ENCODE data around the gene ALOX12B. TPM values are rescaled to one million over a fixed set of nuclear protein-coding genes. Genes with fewer than 3 reads are reported as not detected.

Gene ALOX12B
- total RNA-seq, 4 donors from 2014 or later, result not detected

DNA sequence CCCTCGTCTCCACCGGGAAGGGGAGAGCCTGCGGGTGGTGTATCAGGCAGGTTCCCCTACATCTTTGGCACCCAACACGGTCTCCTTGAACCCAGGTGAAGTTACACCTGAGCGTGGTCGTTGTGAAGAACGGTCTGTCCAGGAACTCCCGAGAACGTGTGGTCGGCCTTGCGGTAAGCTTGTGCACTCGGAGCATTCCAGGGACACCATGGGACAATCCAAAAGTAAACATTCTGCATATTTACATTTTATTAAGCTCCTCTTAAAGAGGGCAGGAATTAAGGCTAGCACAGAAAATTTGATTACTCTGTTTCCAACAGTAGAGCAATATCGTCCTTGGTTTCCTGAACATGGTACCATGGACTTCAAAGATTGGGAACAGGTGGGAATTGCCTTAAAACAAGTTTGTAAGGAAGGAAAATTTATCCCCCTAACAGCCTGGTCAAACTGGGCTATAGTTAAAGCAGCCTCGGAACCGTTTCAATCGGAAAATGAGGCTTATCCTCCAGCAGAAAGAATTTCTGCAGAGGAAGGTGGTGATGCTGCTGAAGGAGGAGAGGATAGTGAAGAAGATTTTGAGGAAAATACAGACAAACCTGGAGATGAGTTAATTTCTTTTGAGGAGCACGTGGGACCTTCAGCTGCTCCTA, 30.4 kb downstream of the ALOX12B start:
- DNase-seq (ENCODE audit: low spot score) (no peak), ATAC-seq (ENCODE audit: low FRiP score) (no peak)
- TF ChIP-seq, protein P1, sequence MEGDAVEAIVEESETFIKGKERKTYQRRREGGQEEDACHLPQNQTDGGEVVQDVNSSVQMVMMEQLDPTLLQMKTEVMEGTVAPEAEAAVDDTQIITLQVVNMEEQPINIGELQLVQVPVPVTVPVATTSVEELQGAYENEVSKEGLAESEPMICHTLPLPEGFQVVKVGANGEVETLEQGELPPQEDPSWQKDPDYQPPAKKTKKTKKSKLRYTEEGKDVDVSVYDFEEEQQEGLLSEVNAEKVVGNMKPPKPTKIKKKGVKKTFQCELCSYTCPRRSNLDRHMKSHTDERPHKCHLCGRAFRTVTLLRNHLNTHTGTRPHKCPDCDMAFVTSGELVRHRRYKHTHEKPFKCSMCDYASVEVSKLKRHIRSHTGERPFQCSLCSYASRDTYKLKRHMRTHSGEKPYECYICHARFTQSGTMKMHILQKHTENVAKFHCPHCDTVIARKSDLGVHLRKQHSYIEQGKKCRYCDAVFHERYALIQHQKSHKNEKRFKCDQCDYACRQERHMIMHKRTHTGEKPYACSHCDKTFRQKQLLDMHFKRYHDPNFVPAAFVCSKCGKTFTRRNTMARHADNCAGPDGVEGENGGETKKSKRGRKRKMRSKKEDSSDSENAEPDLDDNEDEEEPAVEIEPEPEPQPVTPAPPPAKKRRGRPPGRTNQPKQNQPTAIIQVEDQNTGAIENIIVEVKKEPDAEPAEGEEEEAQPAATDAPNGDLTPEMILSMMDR (IDR thresholded peaks at IDR 0.05), result no peak

DNA sequence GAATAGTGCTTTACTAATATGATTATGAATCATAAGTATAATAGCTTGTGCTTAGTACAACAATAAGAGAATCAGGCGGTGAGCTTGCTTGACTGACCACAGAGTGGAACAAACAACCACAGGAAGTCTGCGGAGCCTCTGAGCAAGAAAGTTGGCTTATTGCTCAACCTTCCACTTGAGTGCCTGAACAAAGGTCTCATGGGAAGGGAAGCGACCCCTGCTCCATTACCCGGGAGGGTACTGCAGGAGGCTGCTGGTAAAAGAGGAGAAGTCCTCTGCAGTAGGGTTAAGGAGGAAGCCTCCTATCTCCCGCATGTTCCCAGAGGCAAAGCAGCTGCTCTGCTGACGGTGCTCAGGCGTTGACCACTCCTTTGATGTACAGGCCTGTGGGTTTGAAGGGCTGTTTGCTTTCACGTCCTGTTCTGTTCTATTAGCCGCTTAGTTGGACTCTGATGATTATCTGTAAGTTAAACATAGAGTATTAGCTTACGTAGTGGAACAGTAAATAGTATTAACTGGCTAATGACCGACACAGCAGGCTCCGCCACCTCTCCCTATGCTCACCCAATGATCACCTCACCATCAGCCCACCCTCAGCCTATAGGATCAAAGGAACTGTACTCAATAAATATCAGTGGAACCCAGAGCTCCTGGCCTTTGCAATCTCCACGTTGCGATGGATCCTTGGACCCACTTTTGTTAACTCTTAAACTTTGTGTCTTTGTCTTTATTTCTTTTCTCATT, 31.1 kb downstream of the ALOX12B start:
- TF ChIP-seq, protein P1 (IDR thresholded peaks at IDR 0.05), result no peak
- DNase-seq (ENCODE audit: low spot score) (no peak), ATAC-seq (ENCODE audit: low FRiP score) (peak; percentile 15)

DNA sequence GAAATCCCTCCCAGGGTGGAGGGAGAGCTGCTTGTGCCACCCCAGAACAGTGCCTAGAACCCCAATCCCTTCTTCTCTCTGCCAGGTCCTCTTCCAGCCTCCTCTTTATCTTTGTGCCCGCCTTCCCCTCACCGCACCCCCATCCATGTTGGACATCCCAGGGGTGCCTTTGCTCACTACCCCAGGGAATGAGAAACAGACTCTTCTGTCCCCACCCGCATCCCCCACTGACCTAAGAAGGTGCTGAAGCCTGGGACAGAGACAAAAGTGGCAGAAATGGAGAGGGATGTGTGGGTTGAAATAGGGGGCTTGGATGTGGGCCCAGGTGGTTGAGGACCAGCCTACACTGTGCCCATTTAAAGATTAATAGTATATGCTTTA, 31.7 kb downstream of the ALOX12B start:
- DNase-seq (ENCODE audit: low spot score), result no peak
- ATAC-seq (ENCODE audit: low FRiP score), result no peak
- TF ChIP-seq, protein P1 (IDR thresholded peaks at IDR 0.05), result no peak

DNA sequence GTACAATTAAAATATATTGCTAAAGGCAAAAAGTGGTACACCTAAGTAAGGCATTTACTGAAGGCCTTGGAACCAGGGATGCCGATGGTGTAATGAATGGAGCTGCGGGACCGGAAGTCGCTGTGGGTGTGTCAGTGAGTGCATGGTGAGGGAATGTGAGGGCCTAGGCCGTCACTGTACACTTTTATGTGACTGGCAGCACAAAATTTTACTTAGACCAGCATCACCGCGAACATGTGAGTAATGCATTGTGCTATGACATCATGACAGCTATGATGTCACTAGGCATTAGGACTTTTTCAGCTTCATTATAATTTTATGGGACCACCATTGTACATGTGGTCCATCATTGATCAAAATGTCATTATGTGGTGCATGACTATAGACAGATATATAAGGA, 33.9 kb downstream of the ALOX12B start:
- no peak for ATAC-seq (ENCODE audit: low FRiP score)
- no peak for DNase-seq (ENCODE audit: low spot score)
- TF ChIP-seq, protein P1 (IDR thresholded peaks at IDR 0.05), result no peak

DNA sequence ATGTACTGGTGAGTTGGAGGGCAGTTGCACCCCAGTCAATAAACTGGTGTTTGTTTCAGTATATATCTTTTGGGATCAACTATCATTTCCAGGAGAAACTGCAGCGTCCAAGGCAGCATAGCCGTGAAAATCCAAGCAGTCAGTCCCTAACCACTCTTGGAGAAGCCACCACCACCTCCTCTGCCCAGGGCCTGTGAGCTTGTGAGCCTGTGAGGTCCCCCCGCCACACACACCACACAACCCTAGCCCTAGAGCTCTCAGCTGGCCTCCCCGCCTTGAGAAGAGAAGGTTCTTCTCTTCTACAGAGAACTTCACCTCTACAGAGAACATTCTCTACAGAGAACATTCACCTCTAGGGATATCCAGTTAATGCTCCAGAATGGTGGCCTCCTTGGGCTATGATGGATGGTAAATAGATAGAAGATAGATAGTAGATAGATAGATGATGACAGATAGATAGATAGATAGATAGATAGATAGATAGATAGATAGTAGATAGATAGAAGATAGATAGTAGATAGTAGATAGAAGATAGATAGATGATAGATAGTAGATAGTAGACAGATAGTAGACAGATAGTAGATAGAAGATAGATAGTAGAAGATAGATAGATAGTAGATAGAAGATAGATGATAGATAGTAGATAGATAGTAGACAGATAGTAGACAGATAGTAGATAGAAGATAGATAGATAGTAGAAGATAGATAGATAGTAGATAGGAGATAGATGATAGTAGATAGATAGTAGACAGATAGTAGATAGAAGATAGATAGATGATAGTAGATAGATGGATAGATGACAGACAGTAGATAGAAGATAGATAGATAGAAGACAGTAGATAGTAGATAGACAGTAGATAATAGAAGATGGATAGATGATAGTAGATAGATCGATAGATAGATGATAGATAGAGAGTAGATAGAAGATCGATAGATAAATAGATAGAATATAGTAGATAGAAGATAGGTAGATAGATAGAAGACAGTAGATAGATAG, 35.0 kb downstream of the ALOX12B start:
- TF ChIP-seq, protein P1 (IDR thresholded peaks at IDR 0.05), result no peak
- ATAC-seq (ENCODE audit: low FRiP score), result no peak
- no peak for DNase-seq (ENCODE audit: low spot score)

DNA sequence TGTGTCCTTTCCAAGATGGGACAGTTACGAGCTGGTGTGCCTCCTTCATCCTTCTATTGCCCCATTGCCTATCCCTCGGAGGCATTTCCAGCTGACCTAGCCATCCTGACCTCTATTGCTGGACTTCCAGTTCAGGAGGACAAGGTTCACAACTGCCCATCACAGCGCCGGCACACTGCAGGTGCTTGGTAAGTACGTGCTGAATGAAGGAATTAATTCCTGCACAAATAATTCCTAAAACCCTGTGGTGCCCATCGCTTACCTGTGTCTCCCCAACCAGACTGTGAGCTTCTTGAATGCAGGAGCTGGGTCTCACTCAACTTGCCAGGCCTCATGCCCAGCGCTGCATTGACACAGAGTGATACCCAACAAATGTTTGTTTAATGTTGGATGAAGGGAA, 35.7 kb downstream of the ALOX12B start:
- TF ChIP-seq, protein P1 (IDR thresholded peaks at IDR 0.05), result no peak
- DNase-seq (ENCODE audit: low spot score) (no peak), ATAC-seq (ENCODE audit: low FRiP score) (no peak)

Measured in omental fat pad (tissue), 4 donors.